HG03175 (cell line): ENCODE measurements around the gene GRB2.
"Not testable (repeated sequence)": the region's sequence is repeated elsewhere in the genome, so short reads cannot be mapped to it uniquely, and the experiment has no call there.

Source experiments
- ATAC-seq: cut with Tn5 transposase; IDR thresholded peaks from one replicate; pipeline ENCODE4 v1.9.1; 2021; ENCODE audit warnings: mild to moderate bottlenecking, moderate library complexity; ENCODE audit not compliant: unreplicated experiment

GRB2 gene

GRCh38 chr17:75325827-75326225 lies 79.7 kb downstream of the GRB2 start:
- no peak for ATAC-seq

GRCh38 chr17:75325348-75325747 lies 80.1 kb downstream of the GRB2 start:
- ATAC-seq: no peak

GRCh38 chr17:75321506-75321905 lies 84.0 kb downstream of the GRB2 start:
- ATAC-seq: no peak

GRCh38 chr17:75319904-75320691 lies 85.4 kb downstream of the GRB2 start:
- peak; percentile 54 for ATAC-seq

- ATAC-seq: no peak
Measured at GRCh38 chr17:75318615-75319222, 86.8 kb downstream of the GRB2 start.

- no peak for ATAC-seq
Measured at GRCh38 chr17:75318211-75318610, 87.3 kb downstream of the GRB2 start.

GRCh38 chr17:75317671-75318070 lies 87.8 kb downstream of the GRB2 start:
- no peak for ATAC-seq

GRCh38 chr17:75316253-75316652 lies 89.2 kb downstream of the GRB2 start:
- ATAC-seq: no peak

- no peak for ATAC-seq
Measured at GRCh38 chr17:75315541-75316243, 89.8 kb downstream of the GRB2 start.

- ATAC-seq: peak; percentile 65
Measured at GRCh38 chr17:75313941-75314551, 91.4 kb downstream of the GRB2 start.

- ATAC-seq: no peak
Measured at GRCh38 chr17:75308732-75309629, 96.5 kb downstream of the GRB2 start.

- no peak for ATAC-seq
Measured at GRCh38 chr17:75307957-75308731, 97.3 kb downstream of the GRB2 start.

GRCh38 chr17:75301502-75302206 lies 103.8 kb downstream of the GRB2 start:
- ATAC-seq: no peak

GRCh38 chr17:75301049-75301448 lies 104.4 kb downstream of the GRB2 start:
- no peak for ATAC-seq

- ATAC-seq: no peak
Measured at GRCh38 chr17:75300280-75300679, 105.2 kb downstream of the GRB2 start.

GRCh38 chr17:75295201-75296158 lies 110.0 kb downstream of the GRB2 start:
- ATAC-seq: peak; percentile 67

GRCh38 chr17:75292810-75293448 lies 112.5 kb downstream of the GRB2 start:
- ATAC-seq: not testable (repeated sequence)
